Dermis microvascular lymphatic vessel endothelial cell (primary cell): ENCODE results near the gene AGBL5. TPM values are rescaled to one million over a fixed set of nuclear protein-coding genes. Genes with fewer than 3 reads are reported as not detected.
A peak's percentile ranks its signal among the peaks of the same experiment; 100 is the strongest.
"Not testable (repeated sequence)": the region's sequence is repeated elsewhere in the genome, so short reads cannot be mapped to it uniquely, and the experiment has no call there.

Experiments
- DNase-seq, 2 donors: peaks; one replicate each; pipeline versions ENCODE4 v3.0.0 to v3.0.0-alpha.2; 2010; ENCODE audit warnings: low read depth in 2 of 2
- total RNA-seq: library from RNA; depleted of rRNA; stranded (reverse); fragments of >200 nt; gene quantifications from 2 replicates; pipeline ENCODE4 v1.2.1, GENCODE V29; 2014

AGBL5 gene
- total RNA-seq, 1 donor from 2014 or later = 16.2 TPM

DNA sequence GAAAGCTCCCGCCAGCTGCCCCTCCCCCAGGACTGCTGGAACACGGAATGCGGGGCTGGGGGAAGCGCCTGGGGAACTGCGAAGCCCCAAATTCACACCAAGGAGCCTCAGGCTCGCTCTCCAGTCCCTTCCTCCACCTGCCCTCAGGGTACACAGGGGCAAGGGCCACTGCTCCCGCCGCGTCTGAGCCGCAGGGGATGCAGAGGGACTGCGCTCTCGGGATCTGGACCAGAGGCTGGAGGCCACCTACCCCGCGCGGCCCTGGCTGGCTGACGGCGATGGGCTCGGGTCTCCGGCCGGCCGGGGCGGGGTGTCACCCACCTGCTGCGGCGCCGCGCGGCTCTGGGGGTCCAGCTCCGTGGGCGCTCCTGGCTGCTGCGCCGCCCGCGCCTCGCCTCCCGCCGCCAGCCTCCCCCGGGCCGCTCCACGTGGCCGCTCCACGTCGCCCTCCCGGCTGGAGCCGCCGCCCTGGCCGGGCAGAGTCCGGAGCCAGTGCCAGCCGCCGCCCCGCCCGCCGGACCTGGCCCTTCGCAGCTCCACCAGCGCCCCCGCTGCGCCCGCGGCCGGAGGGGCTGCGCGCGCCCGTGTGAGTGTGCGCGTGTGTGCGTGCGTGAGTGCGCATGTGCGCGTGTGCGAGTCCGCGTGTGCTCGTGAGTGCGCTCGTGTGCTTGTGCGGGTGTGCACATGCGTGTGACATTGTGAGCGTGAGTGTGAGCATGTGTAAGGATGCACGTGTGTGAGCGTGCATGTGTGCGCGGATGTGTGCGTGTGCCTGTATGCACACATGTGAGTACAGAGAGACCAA, 67.3 kb downstream of the AGBL5 start, which contains the start of gene CGREF1:
Gene CGREF1, minus strand, starts transcription at position 604 of the 805 bp plus-strand sequence. CDS start 14,762 bp downstream, outside the sequence.
- peak in 1 of 2 donors; percentile 16 for DNase-seq

DNA sequence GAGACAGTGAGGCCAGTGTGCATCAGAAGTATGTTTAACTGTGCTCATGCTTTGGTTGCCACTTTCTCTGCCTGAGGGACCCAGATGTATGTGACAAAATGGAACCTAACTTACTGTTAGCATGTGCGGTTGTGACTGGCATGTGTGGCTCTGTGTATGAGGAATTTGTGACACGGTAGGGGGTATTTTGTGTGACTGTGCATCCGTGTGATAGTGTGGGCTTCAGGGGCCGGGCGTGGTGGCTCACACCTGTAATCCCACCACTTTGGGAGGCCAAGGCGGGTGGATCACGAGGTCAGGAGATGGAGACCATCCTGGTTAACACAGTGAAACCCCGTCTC, 67.8 kb downstream of the AGBL5 start:
- DNase-seq = not testable (repeated sequence)

Other genes with a start within 250 kb of the AGBL5 start
- under 0.01 TPM in 1 of 2 replicates, not detected in the other for gene DPYSL5, start 203.5 kb upstream of the AGBL5 start, total RNA-seq
- gene MAPRE3, start 81.0 kb upstream of the AGBL5 start, total RNA-seq = 0.64 and 2.0 TPM in 2 replicates
- 14.4 and 28.3 TPM in 2 replicates for gene TMEM214, start 18.7 kb upstream of the AGBL5 start, total RNA-seq
- 418 and 498 TPM in 2 replicates for gene OST4, start 20.0 kb downstream of the AGBL5 start, total RNA-seq
- 21.3 and 37.0 TPM in 2 replicates for gene EMILIN1, start 26.9 kb downstream of the AGBL5 start, total RNA-seq
- 3.0 and 3.2 TPM in 2 replicates for gene KHK, start 35.1 kb downstream of the AGBL5 start, total RNA-seq
- gene CGREF1, start 67.5 kb downstream of the AGBL5 start, total RNA-seq = 2.8 and 5.1 TPM in 2 replicates
- gene ABHD1, start 72.1 kb downstream of the AGBL5 start, total RNA-seq = under 0.01 TPM in 1 of 2 replicates, not detected in the other
- 25.7 and 34.4 TPM in 2 replicates for gene PREB, start 83.0 kb downstream of the AGBL5 start, total RNA-seq
- gene PRR30, start 87.7 kb downstream of the AGBL5 start, total RNA-seq = not detected in 2 replicates
- gene TCF23, start 97.3 kb downstream of the AGBL5 start, total RNA-seq = not detected in 2 replicates
- 103 and 105 TPM in 2 replicates for gene ATRAID, start 160.4 kb downstream of the AGBL5 start, total RNA-seq
- 19.5 and 23.4 TPM in 2 replicates for gene SLC5A6, start 160.6 kb downstream of the AGBL5 start, total RNA-seq
- gene CAD, start 165.7 kb downstream of the AGBL5 start, total RNA-seq = 30.2 and 34.5 TPM in 2 replicates
- gene SLC30A3, start 211.4 kb downstream of the AGBL5 start, total RNA-seq = 6.3 and 15.0 TPM in 2 replicates
- 0.39 and 1.0 TPM in 2 replicates for gene DNAJC5G, start 223.8 kb downstream of the AGBL5 start, total RNA-seq
- 0.26 and 0.51 TPM in 2 replicates for gene TRIM54, start 230.8 kb downstream of the AGBL5 start, total RNA-seq